Measurements from ENCODE around the gene AMD1. TPM values are rescaled to one million over a fixed set of nuclear protein-coding genes. Genes with fewer than 3 reads are reported as not detected.

Gene AMD1
- total RNA-seq, 4 donors from 2014 or later = 37.1 to 61.9 (median 42.8) TPM

- Histone ChIP-seq H3K36me3 (no peaks in the 10 kb centered on the region), H3K27me3 (no peaks in the 10 kb centered on the region), H3K27ac (no peak overlapping the region), H3K9me3 (no peaks in the 10 kb centered on the region), H3K4me3 (no peak overlapping the region), H3K4me1 (no peaks in the 10 kb centered on the region)
- no peak for TF ChIP-seq POLR2A (IDR thresholded peaks at IDR 0.05)
- TF ChIP-seq, protein P1, sequence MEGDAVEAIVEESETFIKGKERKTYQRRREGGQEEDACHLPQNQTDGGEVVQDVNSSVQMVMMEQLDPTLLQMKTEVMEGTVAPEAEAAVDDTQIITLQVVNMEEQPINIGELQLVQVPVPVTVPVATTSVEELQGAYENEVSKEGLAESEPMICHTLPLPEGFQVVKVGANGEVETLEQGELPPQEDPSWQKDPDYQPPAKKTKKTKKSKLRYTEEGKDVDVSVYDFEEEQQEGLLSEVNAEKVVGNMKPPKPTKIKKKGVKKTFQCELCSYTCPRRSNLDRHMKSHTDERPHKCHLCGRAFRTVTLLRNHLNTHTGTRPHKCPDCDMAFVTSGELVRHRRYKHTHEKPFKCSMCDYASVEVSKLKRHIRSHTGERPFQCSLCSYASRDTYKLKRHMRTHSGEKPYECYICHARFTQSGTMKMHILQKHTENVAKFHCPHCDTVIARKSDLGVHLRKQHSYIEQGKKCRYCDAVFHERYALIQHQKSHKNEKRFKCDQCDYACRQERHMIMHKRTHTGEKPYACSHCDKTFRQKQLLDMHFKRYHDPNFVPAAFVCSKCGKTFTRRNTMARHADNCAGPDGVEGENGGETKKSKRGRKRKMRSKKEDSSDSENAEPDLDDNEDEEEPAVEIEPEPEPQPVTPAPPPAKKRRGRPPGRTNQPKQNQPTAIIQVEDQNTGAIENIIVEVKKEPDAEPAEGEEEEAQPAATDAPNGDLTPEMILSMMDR (IDR thresholded peaks at IDR 0.05) = no peak
- no peak for DNase-seq
Measured at GRCh38 chr6:110858016-110858415, 16.6 kb upstream of the AMD1 start.

DNA sequence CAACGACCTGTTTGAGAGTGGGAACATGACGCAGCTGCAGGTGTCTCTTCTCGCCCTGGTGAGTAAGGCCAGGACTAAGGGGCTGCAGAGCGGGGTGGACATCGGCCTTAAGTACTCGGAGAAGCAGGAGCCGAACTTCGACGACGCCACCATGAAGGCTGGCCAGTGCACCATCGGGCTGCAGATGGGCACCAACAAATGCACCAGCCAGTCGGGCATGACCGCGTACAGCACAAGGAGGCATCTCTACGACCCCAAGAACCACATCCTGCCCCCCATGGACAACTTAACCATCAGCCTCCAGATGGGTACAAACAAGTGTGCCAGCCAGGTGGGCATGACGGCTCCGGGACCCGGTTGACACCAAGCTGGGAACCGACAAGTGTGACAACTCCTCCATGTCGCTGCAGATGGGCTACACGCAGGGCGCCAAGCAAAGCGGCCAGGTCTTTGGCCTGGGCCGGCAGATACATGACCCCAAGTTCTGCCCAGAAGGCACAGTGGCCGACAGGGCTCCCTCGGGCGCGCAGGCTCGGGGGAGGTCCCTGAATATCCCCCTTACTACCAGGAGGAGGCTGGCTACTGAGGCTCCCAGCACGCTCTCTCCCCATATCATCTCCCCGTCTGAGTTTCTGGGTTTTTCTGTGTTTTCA is 15.9 kb upstream of the AMD1 start:
- Histone ChIP-seq H3K27ac (no peak overlapping the region), H3K36me3 (no peaks in the 10 kb centered on the region), H3K4me3 (no peak overlapping the region), H3K4me1 (no peaks in the 10 kb centered on the region), H3K9me3 (no peaks in the 10 kb centered on the region), H3K27me3 (no peaks in the 10 kb centered on the region)
- TF ChIP-seq, protein P1 (IDR thresholded peaks at IDR 0.05) = no peak
- no peak for TF ChIP-seq POLR2A (IDR thresholded peaks at IDR 0.05)
- DNase-seq = no peak

- no peaks in the 10 kb centered on the region for H3K36me3 ChIP-seq
- no peaks in the 10 kb centered on the region for H3K27me3 ChIP-seq
- no peaks in the 10 kb centered on the region for H3K9me3 ChIP-seq
- DNase-seq = peak in 1 of 3 donors; percentile 48
- no peaks in the 10 kb centered on the region for H3K4me1 ChIP-seq
- H3K27ac ChIP-seq = peak overlapping the region in 1 of 4 donors; percentile 13
- TF ChIP-seq POLR2A (IDR thresholded peaks at IDR 0.05) = no peak
- TF ChIP-seq, protein P1 (IDR thresholded peaks at IDR 0.05) = no peak
- no peak overlapping the region for H3K4me3 ChIP-seq
Measured at GRCh38 chr6:110859335-110859792, 15.2 kb upstream of the AMD1 start.

DNA sequence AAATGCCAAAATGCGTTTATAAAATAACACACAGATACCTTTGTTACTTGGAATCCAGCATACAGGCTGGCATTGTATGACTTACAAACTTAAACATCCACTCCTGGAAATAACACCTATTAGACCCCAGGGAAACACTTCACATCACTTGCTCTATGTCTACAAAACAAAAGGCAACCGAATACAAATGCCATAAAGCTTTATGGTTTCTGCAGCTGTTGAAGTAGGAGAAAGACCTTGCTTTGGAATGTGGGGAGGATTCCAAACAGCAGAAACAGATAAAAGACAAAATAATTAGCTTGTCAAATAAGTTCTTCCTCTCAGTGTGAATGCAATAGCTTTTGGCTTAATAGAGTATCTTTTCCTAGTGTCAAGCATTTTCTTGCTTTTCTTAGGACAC is 9.8 kb upstream of the AMD1 start:
- no peaks in the 10 kb centered on the region for H3K36me3 ChIP-seq
- DNase-seq = no peak
- no peaks in the 10 kb centered on the region for H3K9me3 ChIP-seq
- no peak overlapping the region for H3K4me3 ChIP-seq
- no peaks in the 10 kb centered on the region for H3K4me1 ChIP-seq
- TF ChIP-seq, protein P1 (IDR thresholded peaks at IDR 0.05) = no peak
- no peak for TF ChIP-seq POLR2A (IDR thresholded peaks at IDR 0.05)
- no peaks in the 10 kb centered on the region for H3K27me3 ChIP-seq
- H3K27ac ChIP-seq = no peak overlapping the region

GRCh38 chr6:110874880-110875547 is 429 bp downstream of the AMD1 start:
- DNase-seq = peak; percentile 62 to 81 (median 77)
- no peak for TF ChIP-seq POLR2A (IDR thresholded peaks at IDR 0.05)
- TF ChIP-seq, protein P1 (IDR thresholded peaks at IDR 0.05) = no peak
- H3K4me1 ChIP-seq = peaks cover 0 to 30% (median 5%) of the 10 kb centered on the region in 4 donors
- H3K27me3 ChIP-seq = no peaks in the 10 kb centered on the region
- H3K9me3 ChIP-seq = no peaks in the 10 kb centered on the region
- peak overlapping the region; percentile 88 to 98 (median 96) for H3K27ac ChIP-seq
- no peaks in the 10 kb centered on the region for H3K36me3 ChIP-seq
- H3K4me3 ChIP-seq = peak overlapping the region; percentile 91 to 93 (median 92)
